NCI-H1436 treated with DMSO at 0.1 percent for 48 hours (cell line): ENCODE results near the gene MSH2.
"Not testable (repeated sequence)": the region's sequence is repeated elsewhere in the genome, so short reads cannot be mapped to it uniquely, and the experiment has no call there.

Experiments
- DNase-seq: peaks from one replicate; lab custom pipeline; 2025; lab: John Stamatoyannopoulos, UW

MSH2 gene

DNA sequence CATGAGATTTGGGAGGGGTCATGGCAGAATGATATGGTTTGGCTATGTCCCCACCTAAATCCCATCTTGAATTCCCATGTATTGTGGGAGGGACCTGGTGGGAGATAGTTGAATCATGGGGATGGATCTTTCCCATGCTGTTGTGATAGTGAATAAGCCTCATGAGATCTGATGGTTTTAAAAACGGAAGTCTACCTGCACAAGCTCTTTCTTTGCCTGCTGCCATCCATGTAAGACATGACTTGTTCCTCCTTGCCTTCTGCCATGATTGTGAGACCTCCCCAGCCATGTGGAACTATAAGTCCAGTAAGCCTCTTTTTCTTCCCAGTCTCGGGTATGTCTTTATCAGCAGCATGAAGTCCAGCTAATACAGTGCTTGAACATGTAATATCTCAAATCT lies 5.0 kb downstream of the MSH2 start:
- DNase-seq, result not testable (repeated sequence)

DNA sequence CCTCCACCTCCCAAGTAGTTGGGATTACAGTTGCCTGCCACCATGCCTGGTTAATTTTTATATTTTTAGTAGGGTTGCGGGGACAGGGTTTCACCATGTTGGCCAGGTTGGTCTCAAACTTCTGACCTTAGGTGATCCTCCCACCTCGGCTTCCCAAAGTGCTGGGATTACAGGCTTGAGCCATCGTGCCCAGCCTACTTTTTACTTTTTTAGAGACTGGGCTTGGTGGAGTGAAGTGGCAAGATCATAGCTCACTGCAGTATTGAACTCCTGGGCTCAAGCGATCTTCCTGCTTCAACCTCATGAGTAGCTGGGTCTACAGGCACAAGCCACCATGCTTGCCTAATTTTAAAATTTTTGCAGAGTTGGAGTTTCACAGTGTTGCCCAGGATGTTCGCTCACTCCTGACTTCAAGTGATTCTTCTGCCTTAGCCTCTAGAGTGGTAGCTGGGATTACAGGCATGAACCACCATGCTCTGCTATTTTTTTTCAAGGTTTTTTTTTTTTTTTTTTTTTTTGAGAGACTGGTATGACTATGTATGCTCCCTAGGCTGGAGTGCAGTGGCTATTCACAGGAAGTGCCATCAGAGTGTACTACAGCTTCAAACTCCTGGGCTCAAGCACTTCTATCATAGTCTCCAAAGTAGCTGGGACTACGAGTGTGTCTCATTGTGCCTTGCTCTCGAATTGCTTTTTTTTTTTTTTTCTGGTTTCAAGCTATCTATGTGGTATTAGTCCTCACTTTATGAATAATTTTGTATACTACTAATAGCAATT lies 11.9 kb downstream of the MSH2 start:
- no peak for DNase-seq

DNA sequence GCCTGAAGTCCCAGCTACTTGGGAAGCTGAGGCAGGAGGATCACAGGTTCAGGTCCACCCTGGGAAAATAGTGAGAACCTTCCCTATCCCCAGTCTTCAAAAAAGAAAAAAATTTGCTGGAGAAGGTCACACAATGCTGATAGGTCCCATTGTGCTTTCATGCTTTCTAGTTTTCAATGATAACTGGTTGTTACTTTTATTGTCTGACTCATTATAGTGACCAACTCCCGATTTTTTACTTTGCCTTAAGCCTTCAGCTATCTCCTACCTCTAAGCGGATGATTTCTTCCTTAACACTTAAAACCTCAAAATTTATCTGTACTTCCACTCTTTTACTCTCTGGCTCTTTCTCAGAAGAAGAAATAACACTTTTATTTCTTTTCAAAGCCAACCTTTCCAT lies 17.3 kb downstream of the MSH2 start:
- no peak for DNase-seq

DNA sequence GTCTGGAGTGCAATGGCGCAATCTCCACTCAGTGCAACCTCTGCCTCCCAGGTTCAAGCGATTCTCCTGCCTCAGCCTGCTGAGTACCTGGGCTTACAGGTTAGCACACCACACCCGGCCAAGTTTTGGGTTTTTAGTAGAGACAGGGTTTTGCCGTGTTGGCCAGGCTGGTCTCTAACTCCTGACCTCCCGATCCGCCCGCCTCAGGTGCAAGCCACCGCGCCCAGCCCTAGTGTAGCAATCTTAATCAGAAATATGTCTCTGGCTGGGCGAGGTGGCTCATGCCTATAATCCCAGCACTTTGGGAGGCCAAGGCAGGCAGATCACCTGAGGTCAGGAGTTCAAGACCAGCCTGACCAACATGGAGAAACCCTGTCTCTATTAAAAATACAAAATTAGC lies 17.7 kb downstream of the MSH2 start:
- DNase-seq, result not testable (repeated sequence)

DNA sequence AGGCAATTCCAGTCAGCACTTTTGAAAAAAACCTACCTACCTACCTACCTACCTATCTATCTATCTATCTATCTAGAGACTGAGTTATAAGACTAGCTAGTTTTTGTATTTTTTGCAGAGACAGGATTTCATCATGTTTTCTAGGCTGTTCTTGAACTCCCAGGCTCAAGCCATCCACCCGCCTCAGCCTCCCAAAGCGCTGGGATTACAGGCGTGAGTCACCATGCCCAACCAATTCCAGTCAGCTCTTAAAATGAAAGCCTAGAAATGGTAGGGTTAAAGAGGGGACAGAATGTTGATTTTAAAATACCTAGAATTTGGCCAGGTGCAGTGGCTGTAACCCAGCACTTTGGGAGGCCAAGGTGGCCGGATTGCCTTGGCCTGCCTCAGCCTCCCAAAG lies 19.1 kb downstream of the MSH2 start:
- DNase-seq, result no peak

DNA sequence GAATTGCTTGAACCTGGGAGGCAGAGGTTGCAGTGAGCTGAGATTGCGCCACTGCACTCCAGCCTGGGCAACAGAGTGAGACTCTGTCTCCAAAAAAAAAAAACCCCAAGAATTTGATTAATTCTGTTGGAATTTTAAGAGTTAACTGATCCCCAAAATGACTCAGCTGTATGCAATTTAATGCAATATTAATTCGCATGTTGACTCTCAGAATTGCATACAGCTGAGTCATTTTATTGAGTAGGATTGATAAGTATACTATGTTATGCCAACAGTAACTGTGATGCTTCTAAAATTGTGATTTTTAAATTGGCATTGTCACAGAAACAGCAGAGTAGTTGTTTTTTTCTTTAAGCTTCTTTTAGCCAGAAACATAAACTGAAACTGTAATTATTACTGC lies 19.6 kb downstream of the MSH2 start:
- no peak for DNase-seq

DNA sequence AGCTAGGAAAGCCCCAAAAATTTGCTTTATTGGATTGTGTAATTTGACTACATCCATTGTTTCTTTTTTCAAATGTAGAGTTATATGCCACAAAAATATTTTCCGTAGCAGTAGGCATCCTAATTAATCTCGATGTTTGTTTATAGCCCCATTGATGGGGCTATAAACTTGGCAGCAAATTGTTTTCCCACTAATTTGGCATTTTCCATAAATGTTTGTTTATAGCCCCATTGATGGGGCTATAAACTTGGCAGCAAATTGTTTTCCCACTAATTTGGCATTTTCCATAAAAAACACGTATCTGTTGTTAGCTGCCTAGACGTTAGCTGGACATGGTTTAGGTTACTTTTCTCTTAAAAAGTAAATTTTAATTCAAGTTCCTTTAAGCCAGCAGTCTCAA lies 23.8 kb downstream of the MSH2 start:
- DNase-seq, result no peak

DNA sequence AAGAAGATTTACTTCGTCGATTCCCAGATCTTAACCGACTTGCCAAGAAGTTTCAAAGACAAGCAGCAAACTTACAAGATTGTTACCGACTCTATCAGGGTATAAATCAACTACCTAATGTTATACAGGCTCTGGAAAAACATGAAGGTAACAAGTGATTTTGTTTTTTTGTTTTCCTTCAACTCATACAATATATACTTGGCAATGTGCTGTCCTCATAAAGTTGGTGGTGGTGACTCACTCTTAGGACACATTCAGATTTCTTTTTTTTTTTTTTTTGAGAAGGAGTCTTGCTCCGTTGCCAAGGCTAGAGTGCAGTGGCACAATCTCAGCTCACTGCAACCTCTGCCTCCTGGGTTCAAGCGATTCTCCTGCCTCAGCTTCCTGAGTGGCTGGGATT lies 26.8 kb downstream of the MSH2 start:
- no peak for DNase-seq

DNA sequence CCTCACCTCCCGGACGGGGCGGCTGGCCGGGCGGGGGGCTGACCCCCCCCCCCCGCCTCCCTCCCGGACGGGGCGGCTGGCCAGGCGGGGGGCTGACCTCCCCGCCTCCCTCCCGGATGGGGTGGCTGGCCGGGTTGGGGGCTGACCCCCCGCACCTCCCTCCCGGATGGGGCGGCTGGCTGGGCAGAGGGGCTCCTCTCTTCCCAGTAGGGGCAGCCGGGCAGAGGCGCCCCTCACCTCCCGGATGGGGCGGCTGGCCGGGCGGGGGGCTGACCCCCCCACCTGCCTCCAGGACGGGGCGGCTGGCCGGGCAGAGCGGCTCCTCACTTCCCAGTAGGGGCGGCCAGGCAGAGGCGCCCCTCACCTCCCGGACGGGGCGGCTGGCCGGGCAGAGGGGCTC lies 30.1 kb downstream of the MSH2 start:
- DNase-seq, result not testable (repeated sequence)

DNA sequence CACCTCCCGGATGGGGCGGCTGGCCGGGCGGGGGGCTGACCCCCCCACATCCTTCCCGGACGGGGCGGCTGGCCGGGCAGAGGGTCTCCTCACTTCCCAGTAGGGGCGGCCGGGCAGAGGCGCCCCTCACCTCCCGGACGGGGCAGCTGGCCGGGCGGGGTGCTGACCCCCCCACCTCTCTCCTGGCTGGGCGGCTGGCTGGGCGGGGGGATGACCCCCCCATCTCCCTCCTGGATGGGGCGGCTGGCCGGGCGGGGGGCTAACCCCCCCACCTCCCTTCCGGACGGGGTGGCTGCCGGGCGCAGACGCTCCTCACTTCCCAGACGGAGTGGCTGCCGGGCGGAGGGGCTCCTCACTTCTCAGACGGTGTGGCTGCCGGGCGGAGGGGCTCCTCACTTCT lies 30.5 kb downstream of the MSH2 start:
- DNase-seq, result not testable (repeated sequence)

DNA sequence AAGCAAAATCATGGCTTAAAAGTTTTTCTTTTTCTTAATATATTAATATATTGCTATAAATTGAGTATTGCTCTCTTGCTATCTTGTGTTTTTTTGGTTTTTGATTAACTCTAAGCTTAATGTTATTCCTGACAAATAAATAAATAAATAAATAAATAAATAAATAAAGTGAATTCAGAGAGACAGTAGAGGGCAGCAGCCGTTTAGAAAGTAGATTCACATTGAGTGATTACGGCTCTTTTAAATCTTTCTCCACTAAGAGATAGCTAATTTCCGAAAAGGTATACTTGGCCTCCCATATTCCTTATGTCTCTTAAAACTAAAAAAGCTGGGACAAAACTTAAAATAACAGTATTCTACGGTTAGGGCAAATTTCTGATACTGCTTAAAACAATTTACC lies 34.3 kb downstream of the MSH2 start:
- DNase-seq, result no peak

DNA sequence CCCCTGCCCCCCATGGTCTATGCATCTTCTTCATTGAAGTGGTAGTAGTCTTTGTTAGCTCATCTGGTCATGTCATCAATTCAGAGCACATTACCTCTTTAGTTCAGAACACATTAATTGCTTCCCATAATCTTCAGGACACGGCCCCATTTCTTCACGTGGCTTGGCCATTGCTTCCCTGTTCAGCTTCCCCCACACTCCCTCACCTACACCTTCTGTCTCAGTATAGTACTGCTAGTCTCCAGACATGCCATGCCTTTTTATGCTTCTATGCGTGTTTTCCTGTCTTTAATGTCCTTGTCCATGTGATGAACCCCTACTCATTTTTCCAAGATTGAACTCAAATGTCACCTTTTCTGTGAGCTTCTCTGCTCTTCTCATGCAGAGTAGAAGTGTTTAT lies 35.1 kb downstream of the MSH2 start:
- DNase-seq, result no peak

DNA sequence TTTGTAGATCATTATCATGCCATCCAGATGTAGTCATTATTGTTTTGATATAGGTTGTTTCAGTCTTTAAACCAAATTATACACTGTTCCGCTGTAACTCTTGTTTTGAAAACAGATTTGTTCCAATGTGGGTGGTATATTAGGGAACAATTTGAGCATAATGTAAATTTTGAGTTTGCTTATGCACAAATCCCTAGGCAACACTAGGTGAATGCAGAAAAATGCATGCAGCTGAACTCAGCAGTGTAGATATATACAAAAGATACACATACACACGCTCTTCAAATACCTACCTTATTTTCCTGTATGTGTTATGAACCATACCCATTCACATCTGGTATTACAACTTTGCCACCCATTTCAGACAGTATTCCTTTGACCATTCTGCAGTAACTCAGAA lies 35.8 kb downstream of the MSH2 start:
- no peak for DNase-seq

DNA sequence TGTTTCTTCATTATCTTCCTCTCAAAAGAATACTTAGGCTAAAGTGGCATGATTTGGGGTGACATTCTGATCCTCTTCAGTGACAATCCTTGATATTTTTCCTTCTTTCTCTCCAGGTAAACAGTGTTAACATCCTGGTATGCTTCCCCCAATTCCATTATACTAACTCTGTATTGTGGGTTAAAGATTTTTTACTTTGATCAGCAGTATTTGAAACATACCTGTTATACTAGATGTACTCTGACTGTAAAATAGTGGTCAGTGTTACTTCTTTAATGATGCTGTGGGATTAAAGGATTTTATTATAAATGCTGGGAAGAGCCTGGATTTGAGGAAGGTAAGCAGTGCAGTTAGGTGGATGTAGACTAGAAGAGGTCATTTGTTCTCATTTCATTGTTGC lies 48.8 kb downstream of the MSH2 start:
- no peak for DNase-seq

DNA sequence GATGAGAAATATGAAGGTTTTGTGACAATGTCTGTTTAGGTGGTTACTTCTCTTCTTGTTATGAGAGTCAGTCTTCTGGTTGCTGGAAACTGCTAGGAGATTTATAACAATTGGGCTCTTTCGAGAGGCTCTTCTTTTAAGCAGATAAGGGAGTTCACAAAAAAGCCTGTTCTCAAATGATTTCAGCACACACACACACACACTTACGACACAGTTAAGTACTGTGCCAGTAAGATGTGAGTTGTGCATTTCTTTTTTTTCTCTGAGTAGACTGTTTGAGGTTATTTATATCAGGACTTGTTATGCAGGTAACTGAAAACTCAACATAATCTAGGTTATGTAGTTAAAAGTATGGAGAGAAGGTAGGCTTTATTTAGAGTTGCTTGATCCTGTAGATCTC lies 49.8 kb downstream of the MSH2 start:
- no peak for DNase-seq

DNA sequence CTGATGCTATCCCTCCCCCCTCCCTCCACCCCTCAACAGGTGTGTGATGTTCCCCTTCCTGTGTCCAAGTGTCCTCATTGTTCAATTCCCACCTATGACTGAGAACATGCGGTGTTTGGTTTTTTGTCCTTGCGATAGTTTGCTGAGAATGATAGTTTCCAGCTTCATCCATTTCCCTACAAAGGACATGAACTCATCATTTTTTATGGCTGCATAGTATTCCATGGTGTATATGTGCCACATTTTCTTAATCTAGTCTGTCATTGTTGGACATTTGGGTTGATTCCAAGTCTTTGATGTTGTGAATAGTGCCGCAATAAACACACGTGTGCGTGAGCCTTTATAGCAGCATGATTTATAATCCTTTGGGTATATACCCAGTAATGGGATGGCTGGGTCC lies 51.9 kb downstream of the MSH2 start:
- not testable (repeated sequence) for DNase-seq

DNA sequence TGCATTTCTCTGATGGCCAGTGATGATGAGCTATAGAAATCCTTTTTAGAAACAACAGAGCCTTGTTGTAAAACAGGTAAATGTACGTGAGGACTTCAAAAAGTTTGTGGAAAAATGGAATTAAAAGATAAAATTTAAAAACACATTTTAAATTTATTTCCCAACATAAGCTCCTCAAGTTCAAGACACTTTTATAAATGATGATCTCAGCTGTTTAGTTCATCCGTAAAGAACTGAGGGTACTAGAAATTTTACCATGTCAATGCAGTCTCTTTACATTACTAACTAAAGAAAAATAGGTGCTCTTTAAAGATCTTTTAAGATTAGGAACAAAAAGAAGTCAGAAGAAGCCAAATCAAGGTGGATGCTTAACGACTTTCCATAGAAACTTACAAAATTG lies 52.5 kb downstream of the MSH2 start:
- DNase-seq, result no peak

DNA sequence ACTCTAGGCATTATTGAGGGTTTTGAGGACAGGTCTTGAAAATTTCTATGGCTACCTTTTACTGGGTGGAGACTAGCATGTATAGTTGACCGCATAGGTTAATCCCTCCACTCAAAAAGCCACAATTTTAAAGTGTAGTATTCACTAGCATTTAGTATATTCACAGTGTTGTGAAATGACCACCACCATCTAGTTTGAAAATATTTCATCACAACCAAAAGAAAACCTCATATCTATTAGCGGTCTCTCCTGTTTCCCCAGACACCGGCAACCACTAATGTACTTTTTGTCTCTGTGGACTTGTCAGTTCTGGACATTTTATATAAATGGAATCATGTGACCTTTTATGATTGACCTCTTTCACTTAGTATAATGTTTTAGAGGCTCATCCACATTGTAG lies 53.9 kb downstream of the MSH2 start:
- no peak for DNase-seq

DNA sequence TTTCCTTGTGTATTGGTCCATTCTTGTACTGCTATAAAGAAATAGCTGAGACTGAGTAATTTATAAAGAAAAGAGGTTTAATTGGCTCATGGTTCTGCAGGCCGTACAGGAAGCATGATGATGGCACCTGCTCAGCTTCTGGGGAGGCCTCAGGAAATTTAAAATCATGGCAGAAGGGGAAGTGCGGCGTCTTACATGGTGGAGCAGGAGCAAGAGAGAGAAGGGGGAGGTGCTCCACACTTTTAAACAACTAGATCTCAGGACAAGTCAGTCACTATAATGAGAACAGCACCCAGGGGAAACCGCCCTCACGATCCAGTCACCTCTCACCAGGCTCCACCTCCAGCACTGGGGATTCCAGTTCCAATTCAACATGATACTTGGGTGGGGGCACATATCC lies 54.3 kb downstream of the MSH2 start:
- no peak for DNase-seq

DNA sequence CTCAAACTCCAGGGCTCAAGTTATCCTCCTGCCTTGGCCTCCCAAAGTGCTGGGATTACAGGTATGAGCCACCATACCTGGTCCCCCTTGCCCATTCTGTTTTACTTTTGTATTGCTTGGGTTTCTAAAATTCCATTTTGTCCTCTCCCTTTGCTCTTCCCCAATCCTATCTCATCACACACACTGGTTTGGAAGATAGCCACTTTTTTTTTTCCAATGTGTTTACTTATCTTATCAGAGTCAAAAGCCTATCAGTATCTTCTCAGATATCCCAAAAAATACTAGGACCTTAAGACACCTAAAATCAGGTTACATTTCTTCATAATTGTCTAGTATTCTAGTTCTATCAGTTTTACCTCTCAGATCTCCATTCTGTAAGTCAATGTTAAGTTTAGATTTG lies 56.1 kb downstream of the MSH2 start:
- DNase-seq, result no peak

DNA sequence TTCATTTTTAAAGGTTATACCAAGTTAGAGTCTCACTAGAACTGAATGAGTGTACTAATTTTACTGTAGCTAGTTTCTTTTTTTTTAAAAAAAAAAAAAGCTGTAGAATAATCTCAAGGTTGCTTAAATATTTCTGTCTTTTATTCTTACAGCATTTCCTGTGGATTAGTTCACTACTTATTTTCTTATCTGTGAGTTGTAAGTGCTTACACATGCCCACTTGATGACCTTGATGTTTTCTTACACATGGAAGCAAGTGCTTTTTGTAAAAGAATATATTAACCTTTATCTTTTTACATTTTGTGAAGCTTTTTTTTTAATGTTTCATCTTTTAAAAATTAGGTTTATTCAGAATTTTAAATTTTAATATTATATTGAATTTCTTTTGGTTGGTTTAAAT lies 57.8 kb downstream of the MSH2 start:
- no peak for DNase-seq

DNA sequence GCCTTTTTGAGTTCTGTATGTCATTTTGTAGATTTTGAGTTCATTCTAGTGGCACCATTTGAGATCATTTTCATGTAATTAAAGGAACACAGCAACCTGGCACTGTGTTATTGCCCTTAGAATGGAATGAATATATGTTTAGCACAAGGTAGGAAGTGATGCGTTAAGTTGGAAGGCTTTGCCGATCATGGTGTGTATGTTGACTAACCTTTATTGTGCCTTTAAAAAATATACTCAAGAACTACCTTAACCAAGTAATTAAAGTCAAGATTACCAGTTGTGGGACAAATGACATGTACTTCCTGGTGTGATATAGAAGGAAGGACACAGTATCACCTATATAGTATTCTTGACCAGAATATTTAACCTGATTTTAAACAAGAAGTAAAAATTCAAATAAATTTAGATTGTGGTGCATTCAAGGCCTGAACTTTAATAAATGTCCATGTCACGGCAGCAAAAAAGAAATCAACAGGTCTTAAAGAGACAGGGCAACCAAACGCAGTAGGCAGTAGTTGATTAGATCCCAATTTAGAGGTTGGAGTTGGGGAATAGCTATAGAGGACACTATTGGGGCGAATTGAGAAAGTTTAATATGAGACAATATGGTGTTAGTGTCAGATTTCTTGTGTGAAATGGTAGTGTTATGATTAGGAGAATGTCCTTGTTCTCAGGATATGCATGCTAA lies 68.6 kb downstream of the MSH2 start:
- no peak for DNase-seq

DNA sequence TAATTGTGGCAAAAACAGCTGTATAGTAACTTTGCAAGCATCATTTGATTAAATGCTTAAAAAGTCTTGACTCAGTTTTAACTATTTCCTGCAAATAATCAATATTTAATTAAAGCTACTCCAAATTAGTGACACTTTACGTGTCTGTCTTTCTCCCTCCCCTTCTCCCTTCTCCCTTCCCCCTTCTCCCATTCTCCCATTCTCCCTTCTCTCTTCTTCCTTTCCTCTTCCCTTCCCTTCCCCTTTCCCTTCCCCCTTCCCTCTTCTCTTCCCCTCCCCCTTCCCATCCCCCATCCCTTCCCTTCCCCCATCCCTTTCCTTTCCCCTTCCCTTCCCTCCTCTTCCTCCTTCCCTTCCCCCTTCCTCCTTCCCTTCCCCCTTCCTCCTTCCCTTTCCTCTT lies 76.9 kb downstream of the MSH2 start:
- DNase-seq, result no peak

DNA sequence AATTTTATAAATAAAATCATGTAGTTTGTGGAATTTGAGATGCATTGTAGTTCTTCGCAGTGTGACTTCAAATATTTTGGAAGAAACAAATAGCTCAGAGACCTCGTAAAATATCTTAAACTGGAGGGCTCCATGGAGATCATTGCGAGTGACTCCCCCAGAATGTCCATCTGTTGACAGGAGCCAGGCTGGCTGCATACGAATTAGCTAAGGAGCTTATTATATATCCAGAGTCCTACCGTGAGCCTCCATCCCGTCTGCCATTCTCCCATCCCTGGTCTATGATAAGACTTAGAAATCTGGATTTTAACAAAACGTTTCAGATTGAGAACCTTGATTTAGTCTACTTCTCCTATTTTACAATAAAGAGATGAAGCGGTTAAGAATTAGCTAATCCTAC lies 80.2 kb downstream of the MSH2 start:
- DNase-seq, result no peak
